Glomerular visceral epithelial cell (primary cell): ENCODE results near the gene HLA-DMA.
"Not testable (repeated sequence)": the region's sequence is repeated elsewhere in the genome, so short reads cannot be mapped to it uniquely, and the experiment has no call there.

ENCODE experiments used
- DNase-seq: peaks from one replicate; pipeline ENCODE4 v3.0.0-alpha.2; 2016; ENCODE audit errors: extremely low spot score

Gene HLA-DMA

GRCh38 chr6:32954986-32955802 is 2.3 kb upstream of the HLA-DMA start:
- no peak for DNase-seq

- no peak for DNase-seq
These were observed 1.4 kb upstream of the HLA-DMA start for GRCh38 chr6:32954267-32954666.

- no peak for DNase-seq
These were observed 878 bp upstream of the HLA-DMA start for GRCh38 chr6:32953775-32954174.

GRCh38 chr6:32950449-32950848 is 2.4 kb downstream of the HLA-DMA start:
- no peak for DNase-seq

GRCh38 chr6:32950010-32950409 is 2.9 kb downstream of the HLA-DMA start:
- no peak for DNase-seq

- no peak for DNase-seq
These were observed 3.8 kb downstream of the HLA-DMA start for GRCh38 chr6:32949113-32949512.

- peak; percentile 78 for DNase-seq
These were observed 5.1 kb downstream of the HLA-DMA start for GRCh38 chr6:32947552-32948465.

- no peak for DNase-seq
These were observed 6.0 kb downstream of the HLA-DMA start for GRCh38 chr6:32946893-32947292.

- DNase-seq: no peak
These were observed 6.9 kb downstream of the HLA-DMA start for GRCh38 chr6:32945953-32946352.

- DNase-seq: peak; percentile 87
These were observed 7.7 kb downstream of the HLA-DMA start for GRCh38 chr6:32945108-32945760.

GRCh38 chr6:32943864-32944649 is 8.8 kb downstream of the HLA-DMA start:
- DNase-seq: no peak

GRCh38 chr6:32942555-32943123 is 10.3 kb downstream of the HLA-DMA start:
- not testable (repeated sequence) for DNase-seq

GRCh38 chr6:32941214-32941768 is 11.6 kb downstream of the HLA-DMA start:
- peak; percentile 75 for DNase-seq

- DNase-seq: peak; percentile 78
These were observed 12.2 kb downstream of the HLA-DMA start, which contains the start of gene HLA-DMB for GRCh38 chr6:32940656-32941213. TSS of gene HLA-DMB (minus strand) at chr6:32941028. CDS start at chr6:32940807, 221 bp downstream.

- DNase-seq: no peak
These were observed 14.4 kb downstream of the HLA-DMA start for GRCh38 chr6:32938494-32938893.

- no peak for DNase-seq
These were observed 15.7 kb downstream of the HLA-DMA start for GRCh38 chr6:32937230-32937633.

GRCh38 chr6:32936239-32937152 is 16.4 kb downstream of the HLA-DMA start:
- DNase-seq: no peak

- no peak for DNase-seq
These were observed 17.2 kb downstream of the HLA-DMA start for GRCh38 chr6:32935551-32936238.
